Hindlimb muscle (tissue), 1 donor: ENCODE measurements around the gene MRPL55. TPM values are rescaled to one million over a fixed set of nuclear protein-coding genes. Genes with fewer than 3 reads are reported as not detected.

Source experiments
- polyA plus RNA-seq: library from polyadenylated mRNA; unstranded; fragments of 120-200 nt; gene quantifications from one replicate; pipeline ENCODE4 v1.2.1, GENCODE V29; 2013; ENCODE audit not compliant: insufficient read length

MRPL55 gene
- polyA plus RNA-seq, 1 donor = 35.6 TPM

Other genes with a start within 250 kb of the MRPL55 start
- 11.3 TPM for gene WNT9A, start 161.4 kb downstream of the MRPL55 start, polyA plus RNA-seq
- not detected for gene WNT3A, start 102.3 kb downstream of the MRPL55 start, polyA plus RNA-seq
- 250 TPM for gene ARF1, start 26.6 kb downstream of the MRPL55 start, polyA plus RNA-seq
- gene C1orf35, start 6.0 kb downstream of the MRPL55 start, polyA plus RNA-seq = 15.5 TPM
- 153 TPM for gene GUK1, start 31.0 kb upstream of the MRPL55 start, polyA plus RNA-seq
- 1.2 TPM for gene GJC2, start 40.6 kb upstream of the MRPL55 start, polyA plus RNA-seq
- gene IBA57, start 56.5 kb upstream of the MRPL55 start, polyA plus RNA-seq = 5.3 TPM
- gene OBSCN, start 98.7 kb upstream of the MRPL55 start, polyA plus RNA-seq = 556 TPM